ENCODE measurements around the gene GPR68.

- TF ChIP-seq CTCF (conservative IDR thresholded peaks at IDR 0.05; ENCODE audit: low read length) (no peak), EZH2phosphoT487 (IDR thresholded peaks at IDR 0.05; ENCODE audit: borderline replicate concordance, low read depth, low read length) (no peak)
Observed at GRCh38 chr14:91270188-91270587, 25.7 kb upstream of the GPR68 start.

Data from OCI-LY7 (cell line).